Stomach (tissue), 4 donors: ENCODE data around the gene ANKRD44.

Experiments used
- POLR2A ChIP-seq, 4 donors: fragments of 450-650 bp; IDR thresholded peaks; one replicate each; pipeline ENCODE4 v1.6.1; 2016; ENCODE audit warnings: antibody characterized with exemption in 4 of 4, control low read depth in 2 of 4, mild to moderate bottlenecking in 1 of 4, moderate library complexity in 1 of 4
- TF ChIP-seq, protein P1 (sequence below), 7 experiments: fragments of 450-650 bp in 4 of 7; fragments of 200-600 bp in 3 of 7; sonication (generic) in 3 of 7; IDR thresholded peaks; one replicate each; pipeline ENCODE4 v1.5.1; 2016 to 2019; ENCODE audit warnings: antibody characterized with exemption in 7 of 7, control low read depth in 2 of 7, mild to moderate bottlenecking in 1 of 7

DNA sequence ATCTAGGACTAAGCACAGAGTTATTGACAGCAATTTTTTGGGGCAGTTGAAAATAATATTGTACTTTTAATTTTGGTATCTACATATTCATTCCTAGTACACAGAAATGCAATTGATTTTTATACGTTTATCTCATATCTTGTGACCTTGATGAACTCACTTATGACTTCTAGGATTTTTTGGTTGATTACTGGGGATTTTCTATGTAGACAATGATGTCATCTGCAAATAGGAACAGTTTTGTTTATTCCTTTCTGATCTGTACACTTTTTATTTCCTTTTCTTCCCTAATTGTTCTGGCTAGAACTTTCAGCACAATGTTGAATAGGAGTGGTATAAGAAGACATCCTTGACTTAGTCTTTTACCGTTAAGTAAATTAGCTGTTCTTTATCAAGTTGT, 240.6 kb downstream of the ANKRD44 start:
- TF ChIP-seq, protein P1, sequence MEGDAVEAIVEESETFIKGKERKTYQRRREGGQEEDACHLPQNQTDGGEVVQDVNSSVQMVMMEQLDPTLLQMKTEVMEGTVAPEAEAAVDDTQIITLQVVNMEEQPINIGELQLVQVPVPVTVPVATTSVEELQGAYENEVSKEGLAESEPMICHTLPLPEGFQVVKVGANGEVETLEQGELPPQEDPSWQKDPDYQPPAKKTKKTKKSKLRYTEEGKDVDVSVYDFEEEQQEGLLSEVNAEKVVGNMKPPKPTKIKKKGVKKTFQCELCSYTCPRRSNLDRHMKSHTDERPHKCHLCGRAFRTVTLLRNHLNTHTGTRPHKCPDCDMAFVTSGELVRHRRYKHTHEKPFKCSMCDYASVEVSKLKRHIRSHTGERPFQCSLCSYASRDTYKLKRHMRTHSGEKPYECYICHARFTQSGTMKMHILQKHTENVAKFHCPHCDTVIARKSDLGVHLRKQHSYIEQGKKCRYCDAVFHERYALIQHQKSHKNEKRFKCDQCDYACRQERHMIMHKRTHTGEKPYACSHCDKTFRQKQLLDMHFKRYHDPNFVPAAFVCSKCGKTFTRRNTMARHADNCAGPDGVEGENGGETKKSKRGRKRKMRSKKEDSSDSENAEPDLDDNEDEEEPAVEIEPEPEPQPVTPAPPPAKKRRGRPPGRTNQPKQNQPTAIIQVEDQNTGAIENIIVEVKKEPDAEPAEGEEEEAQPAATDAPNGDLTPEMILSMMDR (IDR thresholded peaks at IDR 0.05): no peak
- TF ChIP-seq POLR2A (IDR thresholded peaks at IDR 0.05): no peak
